Coronary artery (tissue), 2 donors: Measurements from ENCODE around the gene TBC1D12.
A peak's percentile ranks its signal among the peaks of the same experiment; 100 is the strongest.

Source experiments
- DNase-seq: peaks from one replicate; pipeline ENCODE4 v3.0.0-alpha.2; 2017; ENCODE audit warnings: low spot score
- H3K27ac ChIP-seq, 2 donors: fragments of 200-600 bp; sonication (generic); one replicate each; pipeline ENCODE4 v1.5.1; 2016 to 2019
- H3K4me3 ChIP-seq: fragments of 200-600 bp; sonication (generic); 2 replicates; pipeline ENCODE4 v1.5.1; 2016; ENCODE audit warnings: mild to moderate bottlenecking, moderate library complexity
- CTCF ChIP-seq: fragments of 200-600 bp; sonication (generic); IDR thresholded peaks from one replicate; pipeline ENCODE4 v1.5.1; 2019; ENCODE audit warnings: antibody characterized with exemption

The TBC1D12 gene

DNA sequence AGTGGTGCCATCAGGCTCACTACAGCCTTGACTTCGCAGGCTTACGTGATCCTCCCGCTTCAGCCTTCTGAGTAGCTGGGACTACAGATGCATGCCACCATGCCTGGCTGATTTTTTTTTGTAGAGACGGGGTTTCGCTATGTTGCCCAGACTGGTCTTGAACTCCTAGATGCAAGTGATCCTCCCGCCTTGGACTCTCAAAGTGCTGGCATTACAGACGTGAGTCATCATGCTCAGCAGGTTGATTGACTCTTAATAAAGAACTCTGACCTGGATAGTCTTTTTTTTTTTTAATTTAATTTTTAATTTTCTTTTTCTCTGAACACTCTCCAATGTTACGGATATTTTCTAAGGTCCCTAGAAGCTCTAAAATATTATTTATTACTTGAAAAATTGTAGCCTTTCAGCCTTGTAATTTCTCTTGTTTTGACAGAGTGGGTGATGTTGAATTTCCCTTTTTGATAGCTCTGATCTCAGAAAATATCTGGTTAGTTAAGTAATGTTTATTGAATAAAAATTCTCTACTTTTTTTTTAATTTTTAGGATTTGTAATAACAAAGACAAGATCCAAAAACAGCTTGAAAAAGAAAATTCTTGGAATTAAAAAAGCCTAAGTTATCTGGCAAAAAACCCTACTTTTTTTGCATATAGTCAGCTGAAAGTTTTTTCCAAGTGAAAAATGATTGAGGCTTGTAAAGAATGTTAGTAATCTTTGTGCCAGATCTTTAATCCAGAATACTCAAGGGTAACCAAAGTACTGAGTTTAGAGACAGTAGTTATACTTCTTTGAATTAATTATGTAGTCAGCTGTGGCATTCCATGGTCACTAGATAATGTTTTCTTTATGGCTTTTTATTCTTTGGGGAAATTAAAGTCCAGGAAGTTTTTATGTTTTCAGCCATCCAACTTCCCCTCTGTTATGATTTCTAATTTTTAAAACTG, 26.7 kb downstream of the TBC1D12 start:
- peak overlapping the region; percentile 14 for H3K4me3 ChIP-seq
- peak overlapping the region; percentile 7 to 70 for H3K27ac ChIP-seq
- no peak for TF ChIP-seq CTCF
- DNase-seq: no peak

DNA sequence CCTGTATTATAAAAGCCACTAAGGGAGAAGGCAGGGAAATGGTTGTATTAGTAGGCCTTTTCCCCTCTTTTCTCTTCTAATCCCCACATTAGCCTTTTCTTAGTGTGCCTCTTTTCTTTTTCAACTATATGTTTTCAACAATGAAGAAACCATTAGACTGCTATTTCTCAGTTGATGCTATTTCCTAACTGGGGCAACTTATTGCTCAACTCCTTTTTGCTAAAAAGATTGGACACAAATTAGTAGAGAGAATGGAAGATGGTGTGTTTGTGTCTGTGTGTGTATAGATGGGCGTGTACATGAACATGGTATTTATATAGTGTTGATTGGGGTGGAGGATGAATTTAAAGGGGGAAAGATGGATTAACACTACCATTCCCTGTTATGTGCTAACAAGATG, 28.4 kb downstream of the TBC1D12 start:
- no peak for TF ChIP-seq CTCF
- DNase-seq: no peak
- no peak overlapping the region for H3K4me3 ChIP-seq
- H3K27ac ChIP-seq: peak overlapping the region in 1 of 2 donors; percentile 13

DNA sequence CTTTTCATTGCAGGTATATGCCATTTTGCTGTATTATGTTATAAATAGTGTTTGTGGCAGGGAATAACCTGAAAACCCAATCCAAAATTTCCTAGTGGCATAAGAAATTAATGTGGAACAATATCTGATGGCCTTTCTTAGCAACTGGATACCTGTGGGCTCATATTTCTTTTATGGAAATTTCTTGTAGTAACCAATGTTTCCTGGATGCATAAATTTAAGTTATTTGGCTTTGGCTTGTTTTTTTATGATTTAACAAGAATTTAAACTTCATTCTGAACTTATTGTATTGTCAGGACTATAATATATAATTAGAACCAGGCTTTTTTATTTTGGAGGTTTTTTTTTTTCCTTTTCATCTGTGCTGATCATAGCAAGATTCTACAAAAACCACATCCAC, 30.1 kb downstream of the TBC1D12 start:
- Histone ChIP-seq H3K4me3 (no peak overlapping the region), H3K27ac (no peak overlapping the region)
- no peak for TF ChIP-seq CTCF
- no peak for DNase-seq

DNA sequence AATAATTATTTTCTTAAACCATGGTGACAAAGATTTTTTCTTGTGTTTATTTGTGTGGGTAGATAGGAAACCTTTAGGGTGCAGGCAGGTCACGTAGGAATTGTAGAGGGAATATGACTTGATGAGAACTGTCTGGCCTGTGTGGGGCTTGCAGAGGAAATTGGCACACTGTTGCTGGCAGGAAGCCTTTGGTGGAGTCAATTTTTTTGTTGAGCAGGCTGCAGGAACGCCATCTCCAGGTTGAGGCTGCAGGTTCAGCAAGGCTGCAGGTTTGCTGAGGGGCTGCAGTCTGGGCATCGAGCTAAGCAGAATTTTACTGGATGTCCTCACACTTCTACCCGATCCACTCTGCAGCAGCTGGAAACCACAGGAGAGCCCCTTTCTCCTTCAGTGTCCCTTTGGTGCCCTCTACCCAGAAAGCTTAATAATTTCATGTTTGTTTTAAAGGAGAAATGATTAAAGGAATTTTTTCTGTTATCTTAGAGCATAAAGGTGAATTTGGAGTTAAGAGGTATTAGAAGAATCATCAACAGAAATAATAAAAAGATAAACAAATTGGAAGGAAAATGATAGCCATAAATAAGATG, 37.0 kb downstream of the TBC1D12 start:
- no peak for DNase-seq
- TF ChIP-seq CTCF: no peak
- Histone ChIP-seq H3K4me3 (no peak overlapping the region), H3K27ac (no peak overlapping the region)

GRCh38 chr10:94440096-94440495, 37.8 kb downstream of the TBC1D12 start:
- Histone ChIP-seq H3K4me3 (no peak overlapping the region), H3K27ac (no peak overlapping the region)
- no peak for DNase-seq
- no peak for TF ChIP-seq CTCF

GRCh38 chr10:94443047-94443446, 40.7 kb downstream of the TBC1D12 start:
- no peak for TF ChIP-seq CTCF
- no peak for DNase-seq
- Histone ChIP-seq H3K27ac (no peak overlapping the region), H3K4me3 (no peak overlapping the region)

- no peak for TF ChIP-seq CTCF
- DNase-seq: no peak
- Histone ChIP-seq H3K4me3 (no peak overlapping the region), H3K27ac (no peak overlapping the region)
These were observed 41.2 kb downstream of the TBC1D12 start for GRCh38 chr10:94443549-94443948.
